Peyer's patch (tissue), 4 donors: ENCODE measurements around the gene OR7G3. TPM values are rescaled to one million over a fixed set of nuclear protein-coding genes. Genes with fewer than 3 reads are reported as not detected.
A peak's percentile ranks its signal among the peaks of the same experiment; 100 is the strongest.

Source experiments
- DNase-seq, 3 donors: peaks; one replicate each; pipeline ENCODE4 v3.0.0-alpha.2; 2017 to 2019
- H3K27ac ChIP-seq, 4 donors: fragments of 200-600 bp; sonication (generic); one replicate each; pipeline ENCODE4 v1.5.1; 2016 to 2019
- H3K27me3 ChIP-seq, 2 donors: fragments of 200-600 bp; sonication (generic); one replicate each; pipeline ENCODE4 v1.5.1; 2019
- H3K36me3 ChIP-seq, 3 donors: fragments of 200-600 bp; sonication (generic); one replicate each; pipeline ENCODE4 v1.5.1; 2016 to 2019
- H3K4me1 ChIP-seq, 4 donors: fragments of 200-600 bp; sonication (generic); one replicate each; pipeline ENCODE4 v1.5.1; 2016 to 2019
- H3K4me3 ChIP-seq, 4 donors: fragments of 200-600 bp; sonication (generic); 1 replicate in 3 of 4; 2 replicates in 1 of 4; pipeline ENCODE4 v1.5.1; 2016 to 2019; ENCODE audit warnings: mild to moderate bottlenecking in 1 of 4
- H3K9me3 ChIP-seq, 4 donors: fragments of 200-600 bp; sonication (generic); one replicate each; pipeline ENCODE4 v1.5.1; 2016 to 2019; ENCODE audit warnings: mild to moderate bottlenecking in 1 of 4
- CTCF ChIP-seq, 6 experiments: fragments of 450-650 bp in 4 of 6; fragments of 200-600 bp in 2 of 6; sonication (generic) in 1 of 6; IDR thresholded peaks; one replicate each; pipeline ENCODE4 v1.5.1; 2017 to 2019; ENCODE audit warnings: antibody characterized with exemption in 6 of 6, mild to moderate bottlenecking in 3 of 6, moderate library complexity in 1 of 6
- POLR2A ChIP-seq, 2 donors: fragments of 450-650 bp; IDR thresholded peaks; one replicate each; pipeline ENCODE4 v1.5.1; 2017; ENCODE audit warnings: antibody characterized with exemption in 2 of 2, mild to moderate bottlenecking in 2 of 2, moderate library complexity in 2 of 2
- total RNA-seq, 4 donors: library from RNA; depleted of rRNA; stranded (reverse); fragments of >200 nt; gene quantifications; one replicate each; pipeline ENCODE4 v1.1.0, GENCODE V29; 2016

The OR7G3 gene
- total RNA-seq, 4 donors from 2014 or later: not detected

- Histone ChIP-seq H3K4me1 (no peaks in the 10 kb centered on the region), H3K27ac (no peak overlapping the region), H3K36me3 (peaks cover 0 to 31% (median 0%) of the 10 kb centered on the region in 3 donors), H3K27me3 (no peaks in the 10 kb centered on the region), H3K9me3 (peaks cover 0 to 20% (median 1%) of the 10 kb centered on the region in 4 donors), H3K4me3 (no peak overlapping the region)
- no peak for TF ChIP-seq POLR2A (IDR thresholded peaks at IDR 0.05)
- TF ChIP-seq CTCF (IDR thresholded peaks at IDR 0.05): no peak
- DNase-seq: no peak
These were observed 23.2 kb upstream of the OR7G3 start for GRCh38 chr19:9149997-9150396.

GRCh38 chr19:9148697-9149096 lies 21.9 kb upstream of the OR7G3 start:
- H3K9me3 ChIP-seq: peaks cover 0 to 26% (median 3%) of the 10 kb centered on the region in 4 donors

GRCh38 chr19:9146882-9147281 lies 20.1 kb upstream of the OR7G3 start:
- no peak for DNase-seq
- H3K36me3 ChIP-seq: peaks cover 0 to 21% (median 0%) of the 10 kb centered on the region in 3 donors
- no peak overlapping the region for H3K27ac ChIP-seq
- peaks cover 0 to 17% (median 3%) of the 10 kb centered on the region in 4 donors for H3K9me3 ChIP-seq
- no peaks in the 10 kb centered on the region for H3K27me3 ChIP-seq
- no peak for TF ChIP-seq POLR2A (IDR thresholded peaks at IDR 0.05)
- no peak for TF ChIP-seq CTCF (IDR thresholded peaks at IDR 0.05)
- H3K4me3 ChIP-seq: no peak overlapping the region
- H3K4me1 ChIP-seq: peaks cover 0 to 3% (median 0%) of the 10 kb centered on the region in 4 donors

More at GRCh38 chr19:9148697-9149096, 21.9 kb upstream of the OR7G3 start:
- Histone ChIP-seq H3K27me3 (no peaks in the 10 kb centered on the region), H3K4me3 (no peak overlapping the region), H3K27ac (no peak overlapping the region), H3K36me3 (peaks cover 0 to 31% (median 0%) of the 10 kb centered on the region in 3 donors), H3K4me1 (no peaks in the 10 kb centered on the region)
- no peak for DNase-seq
- no peak for TF ChIP-seq POLR2A (IDR thresholded peaks at IDR 0.05)
- no peak for TF ChIP-seq CTCF (IDR thresholded peaks at IDR 0.05)

GRCh38 chr19:9144920-9145319 lies 18.2 kb upstream of the OR7G3 start:
- Histone ChIP-seq H3K27me3 (no peaks in the 10 kb centered on the region), H3K36me3 (peaks cover 0 to 20% (median 0%) of the 10 kb centered on the region in 3 donors), H3K4me3 (no peak overlapping the region), H3K4me1 (peaks cover 0 to 14% (median 3%) of the 10 kb centered on the region in 4 donors), H3K9me3 (peaks cover 0 to 17% (median 3%) of the 10 kb centered on the region in 4 donors), H3K27ac (no peak overlapping the region)
- no peak for DNase-seq
- TF ChIP-seq POLR2A (IDR thresholded peaks at IDR 0.05) (no peak), CTCF (IDR thresholded peaks at IDR 0.05) (no peak)

GRCh38 chr19:9140159-9140874 lies 13.6 kb upstream of the OR7G3 start, which contains the start of gene ZNF317:
ZNF317 (plus strand) TSS chr19:9140397; CDS start chr19:9156017, 15,620 bp downstream.
- peaks cover 0 to 14% (median 3%) of the 10 kb centered on the region in 4 donors for H3K4me1 ChIP-seq
- H3K27ac ChIP-seq: peak within 1 kb of the TSS; percentile 78 to 86 (median 84)
- H3K27me3 ChIP-seq: no peaks in the 10 kb centered on the region
- peak within 1 kb of the TSS; percentile 50 to 93 (median 72) for H3K4me3 ChIP-seq
- DNase-seq: peak; percentile 89 to 98 (median 97)
- TF ChIP-seq POLR2A (IDR thresholded peaks at IDR 0.05) (peak in 1 of 2 donors; percentile 52), CTCF (IDR thresholded peaks at IDR 0.05) (no peak)
- peaks cover 0 to 15% (median 3%) of the 10 kb centered on the region in 4 donors for H3K9me3 ChIP-seq
- H3K36me3 ChIP-seq: no peaks in the 10 kb centered on the region
